Mesendoderm (in vitro differentiated cells): Measurements from ENCODE around the gene WDR20.
A peak's percentile ranks its signal among the peaks of the same experiment; 100 is the strongest.

Experiments
- DNase-seq: peaks from one replicate; pipeline ENCODE4 v3.0.0; 2013
- H2AK5ac ChIP-seq: 2 replicates; pipeline ENCODE4 v1.6.1; 2013; ENCODE audit warnings: low read length, inconsistent platforms
- H2BK120ac ChIP-seq: 2 replicates; pipeline ENCODE4 v1.6.1; 2013; ENCODE audit warnings: low read depth, mild to moderate bottlenecking, low read length, moderate library complexity, mixed read lengths
- H2BK15ac ChIP-seq: replicated peaks from 2 replicates; pipeline ENCODE4 v1.6.1; 2013; ENCODE audit warnings: low read depth, mild to moderate bottlenecking, moderate library complexity
- H2BK5ac ChIP-seq: 2 replicates; pipeline ENCODE4 v1.6.1; 2013; ENCODE audit warnings: low read length, inconsistent platforms
- H3K18ac ChIP-seq: 2 replicates; pipeline ENCODE4 v1.6.1; 2013; ENCODE audit warnings: mild to moderate bottlenecking, low read length, mixed read lengths
- H3K23ac ChIP-seq: one replicate; pipeline ENCODE4 v1.6.1; 2013; ENCODE audit warnings: low read length
- H3K27ac ChIP-seq: 2 replicates; pipeline ENCODE4 v1.5.1; 2013; ENCODE audit warnings: low read depth, mild to moderate bottlenecking, inconsistent platforms, low read length, moderate library complexity
- H3K27me3 ChIP-seq: 2 replicates; pipeline ENCODE4 v1.6.1; 2013; ENCODE audit warnings: low read length, control low read depth, mild to moderate bottlenecking, inconsistent platforms; ENCODE audit not compliant: insufficient read depth, poor library complexity
- H3K36me3 ChIP-seq: 2 replicates; pipeline ENCODE4 v1.6.1; 2013; ENCODE audit warnings: low read length, inconsistent platforms; ENCODE audit not compliant: control insufficient read depth, insufficient read depth
- H3K4ac ChIP-seq: one replicate; pipeline ENCODE4 v1.6.1; 2013; ENCODE audit warnings: low read depth, mild to moderate bottlenecking, low read length, moderate library complexity
- H3K4me1 ChIP-seq: 2 replicates; pipeline ENCODE4 v1.6.1; 2013; ENCODE audit warnings: low read depth, low read length, inconsistent platforms; ENCODE audit not compliant: control insufficient read depth
- H3K4me2 ChIP-seq: 2 replicates; pipeline ENCODE4 v1.6.1; 2013; ENCODE audit warnings: low read length
- H3K4me3 ChIP-seq: 2 replicates; pipeline ENCODE4 v1.5.1; 2013; ENCODE audit warnings: mild to moderate bottlenecking, low read length
- H3K56ac ChIP-seq: one replicate; pipeline ENCODE4 v1.6.1; 2013; ENCODE audit warnings: low read length
- H3K79me1 ChIP-seq: 2 replicates; pipeline ENCODE4 v1.6.1; 2013; ENCODE audit warnings: low read length, inconsistent platforms
- H3K79me2 ChIP-seq: 2 replicates; pipeline ENCODE4 v1.6.1; 2013; ENCODE audit warnings: mild to moderate bottlenecking, low read length; ENCODE audit not compliant: control insufficient read depth, insufficient read depth
- H3K9ac ChIP-seq: 2 replicates; pipeline ENCODE4 v1.6.1; 2013; ENCODE audit warnings: low read length, inconsistent platforms
- H4K5ac ChIP-seq: one replicate; pipeline ENCODE4 v1.6.1; 2013; ENCODE audit warnings: low read length
- H4K8ac ChIP-seq: one replicate; pipeline ENCODE4 v1.6.1; 2013; ENCODE audit warnings: low read depth, mild to moderate bottlenecking, control low read depth, low read length, moderate library complexity
- WGBS: extraction: QIAGEN DNeasy Blood & Tissue Kit; methylation state at CpG from one replicate; pipeline ENCODE4 v1.1.7; 2013; ENCODE audit warnings: low lambda C conversion rate, missing lambda C conversion rate; ENCODE audit not compliant: insufficient coverage; ENCODE audit errors: extremely low coverage; 5-methylcytosine and 5-hydroxymethylcytosine counted together

Gene WDR20

DNA sequence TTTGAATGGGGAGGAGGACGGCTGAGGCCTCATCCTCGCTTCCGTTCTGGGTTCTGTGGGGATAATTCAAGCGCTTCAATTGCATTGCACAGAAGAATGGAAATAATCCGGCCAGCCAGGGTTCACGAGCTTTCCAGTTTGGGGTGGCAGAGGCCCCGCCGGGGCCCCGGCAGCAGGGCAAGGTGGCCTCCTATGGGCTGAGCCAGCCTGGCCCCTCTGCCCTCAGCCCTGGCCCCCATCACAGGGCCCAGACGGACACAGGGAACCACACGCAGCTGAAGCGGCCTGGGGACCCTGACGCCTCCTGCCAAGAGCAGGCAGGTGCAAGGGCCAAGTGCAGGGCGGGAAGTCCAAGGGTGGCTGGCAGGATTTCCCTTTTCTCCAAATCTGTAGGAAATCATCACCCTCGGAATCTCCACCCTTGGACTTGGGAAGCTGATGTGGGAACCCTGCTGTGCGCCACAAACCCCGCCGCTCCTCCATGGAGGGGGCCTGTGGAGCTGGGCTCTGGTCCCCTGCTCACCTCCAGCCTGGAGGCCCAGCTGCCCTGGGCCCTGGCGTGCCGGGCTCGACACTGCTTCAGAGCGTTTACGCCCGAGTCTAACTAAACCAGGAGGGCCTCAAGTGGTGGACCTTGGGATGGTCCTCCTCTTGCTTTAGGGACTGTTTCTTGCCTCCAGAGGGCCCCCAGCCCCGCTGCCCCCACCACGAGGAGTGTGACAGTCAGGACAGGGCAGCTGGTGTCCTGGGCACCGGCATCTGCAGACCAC lies 86.8 kb downstream of the WDR20 start:
- H3K23ac ChIP-seq, result peak overlapping the region; percentile 9
- no peak overlapping the region for H4K5ac ChIP-seq
- H2BK15ac ChIP-seq, result no peak overlapping the region
- no peaks in the 10 kb centered on the region for H3K79me2 ChIP-seq
- no peak overlapping the region for H3K4me2 ChIP-seq
- no peak overlapping the region for H3K27ac ChIP-seq
- H3K9ac ChIP-seq, result no peak overlapping the region
- no peak overlapping the region for H2BK120ac ChIP-seq
- H3K4me1 ChIP-seq, result peaks cover 8% of the 10 kb centered on the region
- no peak overlapping the region for H3K56ac ChIP-seq
- H3K36me3 ChIP-seq, result no peaks in the 10 kb centered on the region
- no CpG with 5 or more reads among the region's 27 CpGs for WGBS
- no peak overlapping the region for H3K4ac ChIP-seq
- no peak overlapping the region for H4K8ac ChIP-seq
- DNase-seq, result no peak
- no peak overlapping the region for H2AK5ac ChIP-seq
- H3K79me1 ChIP-seq, result peaks cover 4% of the 10 kb centered on the region
- no peaks in the 10 kb centered on the region for H3K27me3 ChIP-seq
- H3K18ac ChIP-seq, result no peak overlapping the region
- no peak overlapping the region for H3K4me3 ChIP-seq
- H2BK5ac ChIP-seq, result no peak overlapping the region

DNA sequence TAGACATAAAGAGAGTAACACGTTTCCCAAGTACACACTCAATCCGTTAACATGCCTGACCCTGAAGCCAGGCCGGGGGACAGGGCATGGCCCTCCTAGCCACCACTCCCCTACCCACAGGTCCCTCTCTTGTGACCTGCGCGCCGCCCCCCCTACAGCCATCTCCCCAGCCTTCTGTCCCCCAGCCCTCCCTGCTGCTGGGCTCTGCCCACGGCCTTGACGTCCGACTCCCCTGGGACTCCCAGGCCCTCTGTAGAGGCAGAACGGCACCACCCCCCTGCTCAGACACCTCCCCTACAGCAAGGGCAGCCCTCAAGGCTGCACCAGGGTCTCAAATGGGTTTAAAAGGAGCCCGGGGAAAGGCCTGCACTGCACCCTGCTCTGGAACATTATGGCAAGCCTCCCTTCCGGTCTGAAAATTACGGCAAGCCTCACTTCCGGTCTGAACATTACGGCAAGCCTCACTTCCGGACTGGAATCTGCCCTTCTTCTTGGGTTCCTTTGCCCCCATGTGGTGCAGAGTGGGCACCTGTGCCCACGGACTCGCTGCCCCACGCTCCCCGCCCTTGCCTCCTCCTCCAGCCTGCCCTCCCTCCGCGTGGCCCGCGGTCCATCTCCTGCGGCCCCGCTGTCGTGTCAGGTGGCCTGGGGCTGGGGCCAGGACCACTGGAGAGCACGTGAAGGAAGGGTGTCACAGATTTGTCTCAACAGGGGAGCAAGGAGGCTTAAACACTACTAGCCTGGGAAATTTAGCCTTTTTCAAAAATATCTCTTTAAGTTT lies 87.7 kb downstream of the WDR20 start:
- H3K4ac ChIP-seq, result no peak overlapping the region
- H3K56ac ChIP-seq, result no peak overlapping the region
- H4K5ac ChIP-seq, result no peak overlapping the region
- H2BK120ac ChIP-seq, result no peak overlapping the region
- no peaks in the 10 kb centered on the region for H3K36me3 ChIP-seq
- no peak overlapping the region for H2AK5ac ChIP-seq
- no peak overlapping the region for H2BK15ac ChIP-seq
- H3K23ac ChIP-seq, result no peak overlapping the region
- H3K79me2 ChIP-seq, result no peaks in the 10 kb centered on the region
- H3K79me1 ChIP-seq, result peaks cover under 1% of the 10 kb centered on the region
- H3K4me1 ChIP-seq, result peaks cover under 1% of the 10 kb centered on the region
- no peak for DNase-seq
- no peak overlapping the region for H3K18ac ChIP-seq
- no peak overlapping the region for H4K8ac ChIP-seq
- no peak overlapping the region for H3K4me3 ChIP-seq
- H3K27me3 ChIP-seq, result no peaks in the 10 kb centered on the region
- no peak overlapping the region for H3K9ac ChIP-seq
- no CpG with 5 or more reads among the region's 28 CpGs for WGBS
- H3K4me2 ChIP-seq, result no peak overlapping the region
- no peak overlapping the region for H3K27ac ChIP-seq
- H2BK5ac ChIP-seq, result no peak overlapping the region

- Histone ChIP-seq H3K18ac (no peak overlapping the region), H3K27ac (no peak overlapping the region), H4K8ac (no peak overlapping the region), H3K4me3 (no peak overlapping the region), H3K4me2 (no peak overlapping the region), H4K5ac (no peak overlapping the region), H2BK120ac (no peak overlapping the region), H3K56ac (no peak overlapping the region), H3K36me3 (no peaks in the 10 kb centered on the region), H3K27me3 (no peaks in the 10 kb centered on the region), H2BK5ac (no peak overlapping the region), H3K4me1 (no peaks in the 10 kb centered on the region), H3K9ac (no peak overlapping the region), H2AK5ac (no peak overlapping the region), H3K23ac (no peak overlapping the region), H2BK15ac (no peak overlapping the region), H3K79me2 (no peaks in the 10 kb centered on the region), H3K79me1 (no peaks in the 10 kb centered on the region), H3K4ac (no peak overlapping the region)
- DNase-seq, result no peak
- WGBS, result no CpG with 5 or more reads among the region's 43 CpGs
Observed at GRCh38 chr14:102229071-102229738, 89.5 kb downstream of the WDR20 start.

DNA sequence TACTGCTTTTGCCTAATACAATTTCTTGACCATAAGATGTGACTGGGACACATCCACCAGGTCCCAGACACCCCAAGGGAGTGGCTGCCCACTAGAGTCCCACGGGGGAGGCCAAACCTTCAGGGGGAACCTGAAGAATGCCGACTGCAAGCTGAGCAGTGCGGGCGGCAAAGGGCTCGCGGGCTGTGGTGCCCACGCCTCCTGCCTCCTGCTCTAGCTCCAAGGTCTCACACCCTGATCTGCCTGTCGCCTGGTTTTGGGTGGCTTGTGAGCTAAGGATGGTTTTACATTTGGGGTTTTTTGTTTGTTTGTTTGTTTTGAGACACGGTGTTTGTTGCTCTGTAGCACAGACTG lies 90.0 kb downstream of the WDR20 start:
- Histone ChIP-seq H2BK15ac (no peak overlapping the region), H3K4me1 (no peaks in the 10 kb centered on the region), H3K18ac (no peak overlapping the region), H3K56ac (no peak overlapping the region), H2BK120ac (no peak overlapping the region), H2AK5ac (no peak overlapping the region), H2BK5ac (no peak overlapping the region), H3K79me2 (no peaks in the 10 kb centered on the region), H3K9ac (no peak overlapping the region), H3K79me1 (no peaks in the 10 kb centered on the region), H4K8ac (no peak overlapping the region), H3K36me3 (no peaks in the 10 kb centered on the region), H3K4ac (no peak overlapping the region), H3K4me2 (no peak overlapping the region), H3K27me3 (no peaks in the 10 kb centered on the region), H3K27ac (no peak overlapping the region), H4K5ac (no peak overlapping the region), H3K23ac (no peak overlapping the region), H3K4me3 (no peak overlapping the region)
- DNase-seq, result no peak
- no CpG with 5 or more reads among the region's 9 CpGs for WGBS

DNA sequence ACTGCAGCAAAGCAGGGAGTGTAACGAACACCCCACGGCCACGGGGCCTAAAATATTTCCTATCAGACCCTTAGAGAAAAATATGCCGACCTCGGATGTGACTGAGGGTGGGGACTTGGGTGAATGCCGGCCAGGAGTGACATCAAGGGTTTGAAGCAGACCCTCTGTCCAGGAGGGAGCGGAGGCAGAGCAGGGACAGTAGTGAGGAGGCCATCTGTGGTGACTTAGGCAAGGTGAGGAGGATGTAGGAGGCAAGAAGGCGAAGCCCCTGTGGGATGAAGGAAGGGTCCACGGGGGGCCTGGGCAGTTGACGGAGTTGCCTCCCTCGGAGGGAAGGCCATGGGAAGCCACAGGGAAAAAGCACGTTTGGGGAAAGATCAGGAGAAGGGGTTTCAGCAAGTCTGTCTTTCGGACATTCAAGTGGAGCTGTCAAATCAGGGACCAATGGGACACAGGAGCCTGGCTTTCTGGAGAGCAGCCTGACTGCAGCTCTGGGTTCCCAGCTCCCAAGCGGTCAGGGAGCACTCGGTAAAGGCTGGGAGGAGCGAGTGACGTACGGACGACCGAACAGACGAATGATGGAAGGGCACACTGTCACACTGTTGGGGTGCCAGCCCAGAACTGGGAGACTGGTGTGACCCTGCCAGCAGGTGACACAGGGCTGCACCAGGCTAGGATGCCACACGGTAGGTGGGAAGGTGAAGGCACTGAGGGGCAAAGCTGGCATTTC lies 90.9 kb downstream of the WDR20 start:
- Histone ChIP-seq H3K23ac (no peak overlapping the region), H3K4ac (no peak overlapping the region), H3K79me1 (no peaks in the 10 kb centered on the region), H3K36me3 (no peaks in the 10 kb centered on the region), H3K4me3 (no peak overlapping the region), H4K5ac (no peak overlapping the region), H3K4me2 (no peak overlapping the region), H3K18ac (no peak overlapping the region), H3K9ac (no peak overlapping the region), H4K8ac (no peak overlapping the region), H2AK5ac (no peak overlapping the region), H3K27me3 (no peaks in the 10 kb centered on the region), H2BK15ac (no peak overlapping the region), H2BK120ac (no peak overlapping the region), H3K4me1 (no peaks in the 10 kb centered on the region), H2BK5ac (no peak overlapping the region), H3K79me2 (no peaks in the 10 kb centered on the region), H3K56ac (no peak overlapping the region), H3K27ac (no peak overlapping the region)
- no CpG with 5 or more reads among the region's 22 CpGs for WGBS
- no peak for DNase-seq
